Esophagus muscularis mucosa (tissue), 4 donors: Measurements from ENCODE around the gene PTPN2. TPM values are rescaled to one million over a fixed set of nuclear protein-coding genes. Genes with fewer than 3 reads are reported as not detected.
A peak's percentile ranks its signal among the peaks of the same experiment; 100 is the strongest.

ENCODE experiments used
- DNase-seq: peaks from one replicate; pipeline ENCODE4 v3.0.0-alpha.2; 2017; ENCODE audit errors: extremely low spot score
- H3K27ac ChIP-seq, 4 donors: fragments of 200-600 bp; sonication (generic); replicated peaks in 1 of 4; 1 replicate in 3 of 4; 2 replicates in 1 of 4; pipeline ENCODE4 v1.5.1; 2016 to 2019; ENCODE audit warnings: mild to moderate bottlenecking in 1 of 4
- H3K27me3 ChIP-seq, 4 donors: fragments of 200-600 bp; sonication (generic); one replicate each; pipeline versions ENCODE4 v1.5.1 to v1.6.0; 2016 to 2019
- H3K36me3 ChIP-seq, 4 donors: fragments of 200-600 bp; sonication (generic); one replicate each; pipeline ENCODE4 v1.5.1; 2016 to 2019
- H3K4me1 ChIP-seq, 4 donors: fragments of 200-600 bp; sonication (generic); one replicate each; pipeline ENCODE4 v1.5.1; 2016 to 2019
- H3K4me3 ChIP-seq, 4 donors: fragments of 200-600 bp; sonication (generic); 1 replicate in 2 of 4; 2 replicates in 2 of 4; pipeline ENCODE4 v1.5.1; 2016 to 2019; ENCODE audit warnings: mild to moderate bottlenecking in 4 of 4, moderate library complexity in 1 of 4
- H3K9me3 ChIP-seq, 4 donors: fragments of 200-600 bp; sonication (generic); 1 replicate in 3 of 4; 2 replicates in 1 of 4; pipeline ENCODE4 v1.5.1; 2016 to 2019
- EP300 ChIP-seq: sonication (generic); formaldehyde crosslinking; IDR thresholded peaks from one replicate; pipeline ENCODE4 v1.6.1; 2017; ENCODE audit warnings: antibody characterized with exemption
- POLR2A ChIP-seq: fragments of 450-650 bp; IDR thresholded peaks from one replicate; pipeline ENCODE4 v1.6.1; 2017; ENCODE audit warnings: antibody characterized with exemption, moderate library complexity, mild to moderate bottlenecking, low read depth
- POLR2AphosphoS5 ChIP-seq, 2 donors: sonication (generic); formaldehyde crosslinking; IDR thresholded peaks; one replicate each; pipeline ENCODE4 v1.6.1; 2017; ENCODE audit warnings: antibody characterized with exemption in 2 of 2
- WGBS: methylation state at CpG from one replicate; pipeline ENCODE4 v1.1.5; 2018; 5-methylcytosine and 5-hydroxymethylcytosine counted together
- intact Hi-C: fragments of 100-400 bp; cut with DNase I; formaldehyde crosslinking; loops from one replicate; pipeline ENCODE4 v1.15.1; 2023
- total RNA-seq, 4 donors: library from RNA; depleted of rRNA; stranded (reverse); fragments of >200 nt; gene quantifications; one replicate each; pipeline versions ENCODE4 v1.1.0 to v1.2.1, GENCODE V29; 2016
- TF ChIP-seq, protein P1 (sequence below), 3 experiments: fragments of 200-600 bp in 2 of 3; fragments of 450-650 bp in 1 of 3; sonication (generic) in 2 of 3; IDR thresholded peaks; one replicate each; pipeline ENCODE4 v1.5.1; 2017 to 2019; ENCODE audit warnings: antibody characterized with exemption in 3 of 3, mild to moderate bottlenecking in 2 of 3, moderate library complexity in 1 of 3

Gene PTPN2
- total RNA-seq, 4 donors from 2014 or later: 14.3 to 27.5 (median 18.0) TPM

GRCh38 chr18:12839526-12840196, 44.4 kb downstream of the PTPN2 start:
- 69% methylated on average over 1 of the region's 1 CpG for WGBS
- no peaks in the 10 kb centered on the region for H3K9me3 ChIP-seq
- no peaks in the 10 kb centered on the region for H3K27me3 ChIP-seq
- intact Hi-C loops: no loop called here
- H3K27ac ChIP-seq: peak overlapping the region in 2 of 4 donors; percentile 31 to 55
- peaks cover 0 to 13% (median 4%) of the 10 kb centered on the region in 4 donors for H3K36me3 ChIP-seq
- peaks cover 4 to 10% (median 8%) of the 10 kb centered on the region in 4 donors for H3K4me1 ChIP-seq
- no peak for DNase-seq
- H3K4me3 ChIP-seq: no peak overlapping the region
- no peak for TF ChIP-seq POLR2AphosphoS5 (IDR thresholded peaks at IDR 0.05)
- TF ChIP-seq POLR2A: no peak
- no peak for TF ChIP-seq EP300
- TF ChIP-seq, protein P1, sequence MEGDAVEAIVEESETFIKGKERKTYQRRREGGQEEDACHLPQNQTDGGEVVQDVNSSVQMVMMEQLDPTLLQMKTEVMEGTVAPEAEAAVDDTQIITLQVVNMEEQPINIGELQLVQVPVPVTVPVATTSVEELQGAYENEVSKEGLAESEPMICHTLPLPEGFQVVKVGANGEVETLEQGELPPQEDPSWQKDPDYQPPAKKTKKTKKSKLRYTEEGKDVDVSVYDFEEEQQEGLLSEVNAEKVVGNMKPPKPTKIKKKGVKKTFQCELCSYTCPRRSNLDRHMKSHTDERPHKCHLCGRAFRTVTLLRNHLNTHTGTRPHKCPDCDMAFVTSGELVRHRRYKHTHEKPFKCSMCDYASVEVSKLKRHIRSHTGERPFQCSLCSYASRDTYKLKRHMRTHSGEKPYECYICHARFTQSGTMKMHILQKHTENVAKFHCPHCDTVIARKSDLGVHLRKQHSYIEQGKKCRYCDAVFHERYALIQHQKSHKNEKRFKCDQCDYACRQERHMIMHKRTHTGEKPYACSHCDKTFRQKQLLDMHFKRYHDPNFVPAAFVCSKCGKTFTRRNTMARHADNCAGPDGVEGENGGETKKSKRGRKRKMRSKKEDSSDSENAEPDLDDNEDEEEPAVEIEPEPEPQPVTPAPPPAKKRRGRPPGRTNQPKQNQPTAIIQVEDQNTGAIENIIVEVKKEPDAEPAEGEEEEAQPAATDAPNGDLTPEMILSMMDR (IDR thresholded peaks at IDR 0.05): no peak

DNA sequence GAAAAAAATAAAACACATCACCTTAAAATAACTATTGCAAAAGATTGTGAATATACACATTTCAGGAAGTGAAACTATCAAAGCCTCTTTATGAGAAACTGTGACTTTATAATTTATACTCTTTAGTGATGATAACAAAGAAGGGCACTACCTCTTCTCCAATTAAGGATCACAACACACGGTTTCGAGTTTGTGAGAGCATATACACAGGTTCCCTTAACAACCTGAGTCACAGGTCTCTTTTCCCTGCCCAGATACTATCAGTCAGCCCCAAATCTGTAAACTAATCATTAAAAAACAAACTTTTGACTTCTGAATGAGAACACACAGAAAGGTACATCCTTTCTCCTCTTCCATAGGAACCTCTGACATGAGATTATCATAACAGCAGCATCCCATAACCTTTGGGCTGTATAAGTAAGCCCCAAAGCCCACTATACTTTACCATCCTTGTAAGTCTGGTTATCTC, 44.9 kb downstream of the PTPN2 start:
- peaks cover 0 to 13% (median 4%) of the 10 kb centered on the region in 4 donors for H3K36me3 ChIP-seq
- no peaks in the 10 kb centered on the region for H3K27me3 ChIP-seq
- H3K9me3 ChIP-seq: no peaks in the 10 kb centered on the region
- peak overlapping the region in 2 of 4 donors; percentile 31 to 55 for H3K27ac ChIP-seq
- intact Hi-C loops: no loop called here
- H3K4me3 ChIP-seq: no peak overlapping the region
- WGBS: 80% methylated on average over 2 of the region's 2 CpGs
- DNase-seq: no peak
- TF ChIP-seq EP300: no peak
- TF ChIP-seq POLR2A: no peak
- no peak for TF ChIP-seq POLR2AphosphoS5 (IDR thresholded peaks at IDR 0.05)
- TF ChIP-seq, protein P1 (IDR thresholded peaks at IDR 0.05): no peak
- H3K4me1 ChIP-seq: peaks cover 4 to 10% (median 8%) of the 10 kb centered on the region in 4 donors

GRCh38 chr18:12838178-12838634, 45.8 kb downstream of the PTPN2 start:
- Histone ChIP-seq H3K9me3 (no peaks in the 10 kb centered on the region), H3K36me3 (peaks cover 0 to 21% (median 9%) of the 10 kb centered on the region in 4 donors), H3K4me3 (no peak overlapping the region), H3K27me3 (no peaks in the 10 kb centered on the region), H3K4me1 (peaks cover 4 to 10% (median 8%) of the 10 kb centered on the region in 4 donors), H3K27ac (peak overlapping the region in 3 of 4 donors; percentile 29 to 65 (median 52))
- TF ChIP-seq POLR2A (no peak), POLR2AphosphoS5 (IDR thresholded peaks at IDR 0.05) (no peak), EP300 (no peak)
- TF ChIP-seq, protein P1 (IDR thresholded peaks at IDR 0.05): no peak
- DNase-seq: no peak
- intact Hi-C loops: no loop called here
- 72% methylated on average over 4 of the region's 4 CpGs for WGBS

- Histone ChIP-seq H3K27ac (peak overlapping the region in 2 of 4 donors; percentile 52 to 65), H3K9me3 (no peaks in the 10 kb centered on the region), H3K4me3 (no peak overlapping the region), H3K4me1 (peaks cover 4 to 10% (median 8%) of the 10 kb centered on the region in 4 donors), H3K36me3 (peaks cover 0 to 25% (median 11%) of the 10 kb centered on the region in 4 donors), H3K27me3 (no peaks in the 10 kb centered on the region)
- TF ChIP-seq, protein P1 (IDR thresholded peaks at IDR 0.05): no peak
- TF ChIP-seq POLR2A (no peak), POLR2AphosphoS5 (IDR thresholded peaks at IDR 0.05) (no peak)
- DNase-seq: no peak
- intact Hi-C loops: no loop called here
Measured at GRCh38 chr18:12837747-12838146, 46.3 kb downstream of the PTPN2 start.
